DND-41 (cell line): ENCODE data around the gene ELN.

Source experiments
- EZH2 ChIP-seq: IDR thresholded peaks from 3 replicates; pipeline ENCODE4 v1.6.1; 2012; ENCODE audit warnings: borderline replicate concordance, low read depth, mild to moderate bottlenecking, moderate library complexity, low read length, inconsistent platforms; ENCODE audit not compliant: severe bottlenecking
- TF ChIP-seq, protein P1 (sequence below): IDR thresholded peaks from 2 replicates; pipeline ENCODE4 v1.5.1; 2012; ENCODE audit warnings: borderline replicate concordance, low read length, moderate library complexity, mild to moderate bottlenecking; ENCODE audit not compliant: poor library complexity, severe bottlenecking; ENCODE audit errors: extremely low read depth

DNA sequence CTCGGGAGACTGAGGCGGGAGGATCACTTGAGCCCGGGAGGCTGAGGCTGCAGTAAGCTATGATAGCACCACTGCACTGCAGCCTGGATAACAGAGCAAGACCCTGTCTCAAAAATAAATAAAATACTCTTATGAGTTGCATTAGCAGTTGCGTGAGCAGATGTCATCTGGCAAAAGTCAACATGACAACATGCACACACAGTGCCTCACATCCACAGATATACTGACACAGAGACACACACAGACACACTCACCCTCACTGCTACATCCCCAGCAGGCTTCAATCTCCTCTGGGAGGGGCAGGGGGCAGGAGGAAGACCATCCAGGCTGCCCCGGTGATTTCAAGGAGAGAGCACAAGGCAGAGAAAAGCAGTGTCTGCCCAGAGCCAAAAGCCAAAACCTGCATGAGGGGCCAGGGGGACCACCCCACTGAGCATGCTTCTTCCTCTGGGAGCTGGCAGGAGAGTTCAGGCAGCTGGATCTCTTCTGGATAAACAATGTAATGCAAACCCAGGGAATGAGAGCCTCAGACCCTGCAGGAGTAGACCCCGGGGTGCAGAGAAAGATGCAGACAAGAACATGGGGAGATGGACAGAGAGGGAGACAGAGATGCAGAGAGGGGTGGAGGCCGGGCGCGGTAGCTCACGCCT is 9.6 kb upstream of the ELN start:
- TF ChIP-seq, protein P1, sequence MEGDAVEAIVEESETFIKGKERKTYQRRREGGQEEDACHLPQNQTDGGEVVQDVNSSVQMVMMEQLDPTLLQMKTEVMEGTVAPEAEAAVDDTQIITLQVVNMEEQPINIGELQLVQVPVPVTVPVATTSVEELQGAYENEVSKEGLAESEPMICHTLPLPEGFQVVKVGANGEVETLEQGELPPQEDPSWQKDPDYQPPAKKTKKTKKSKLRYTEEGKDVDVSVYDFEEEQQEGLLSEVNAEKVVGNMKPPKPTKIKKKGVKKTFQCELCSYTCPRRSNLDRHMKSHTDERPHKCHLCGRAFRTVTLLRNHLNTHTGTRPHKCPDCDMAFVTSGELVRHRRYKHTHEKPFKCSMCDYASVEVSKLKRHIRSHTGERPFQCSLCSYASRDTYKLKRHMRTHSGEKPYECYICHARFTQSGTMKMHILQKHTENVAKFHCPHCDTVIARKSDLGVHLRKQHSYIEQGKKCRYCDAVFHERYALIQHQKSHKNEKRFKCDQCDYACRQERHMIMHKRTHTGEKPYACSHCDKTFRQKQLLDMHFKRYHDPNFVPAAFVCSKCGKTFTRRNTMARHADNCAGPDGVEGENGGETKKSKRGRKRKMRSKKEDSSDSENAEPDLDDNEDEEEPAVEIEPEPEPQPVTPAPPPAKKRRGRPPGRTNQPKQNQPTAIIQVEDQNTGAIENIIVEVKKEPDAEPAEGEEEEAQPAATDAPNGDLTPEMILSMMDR, result no peak
- no peak for TF ChIP-seq EZH2
